GM12874 (cell line): ENCODE measurements around the gene MAGIX.

Experiments
- TF ChIP-seq, protein P1 (sequence below): IDR thresholded peaks from 2 replicates; pipeline ENCODE4 v1.5.1; 2011; ENCODE audit warnings: low read depth, mild to moderate bottlenecking, control low read depth, low read length, moderate library complexity; ENCODE audit not compliant: insufficient read depth

MAGIX gene

DNA sequence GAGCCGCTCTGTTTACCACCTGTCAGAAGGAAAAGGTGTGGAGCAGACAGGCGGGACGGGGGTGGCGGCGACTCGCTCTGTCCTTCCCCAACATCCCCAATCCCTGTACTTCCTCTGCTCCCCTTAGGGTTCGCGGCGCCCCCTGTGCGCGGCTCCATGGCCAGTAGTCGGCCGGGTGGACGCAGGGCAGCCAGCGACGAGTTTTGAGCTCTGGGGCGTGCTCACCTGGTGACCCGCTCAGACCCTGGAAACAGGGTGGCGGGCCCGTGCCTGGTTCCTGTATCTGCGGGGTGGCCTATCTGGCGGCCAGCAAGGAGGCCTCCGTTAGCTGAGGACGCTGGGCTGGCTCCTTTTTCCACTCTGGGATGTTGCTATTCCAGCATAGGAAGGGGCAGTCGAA lies 5.4 kb upstream of the MAGIX start:
- TF ChIP-seq, protein P1, sequence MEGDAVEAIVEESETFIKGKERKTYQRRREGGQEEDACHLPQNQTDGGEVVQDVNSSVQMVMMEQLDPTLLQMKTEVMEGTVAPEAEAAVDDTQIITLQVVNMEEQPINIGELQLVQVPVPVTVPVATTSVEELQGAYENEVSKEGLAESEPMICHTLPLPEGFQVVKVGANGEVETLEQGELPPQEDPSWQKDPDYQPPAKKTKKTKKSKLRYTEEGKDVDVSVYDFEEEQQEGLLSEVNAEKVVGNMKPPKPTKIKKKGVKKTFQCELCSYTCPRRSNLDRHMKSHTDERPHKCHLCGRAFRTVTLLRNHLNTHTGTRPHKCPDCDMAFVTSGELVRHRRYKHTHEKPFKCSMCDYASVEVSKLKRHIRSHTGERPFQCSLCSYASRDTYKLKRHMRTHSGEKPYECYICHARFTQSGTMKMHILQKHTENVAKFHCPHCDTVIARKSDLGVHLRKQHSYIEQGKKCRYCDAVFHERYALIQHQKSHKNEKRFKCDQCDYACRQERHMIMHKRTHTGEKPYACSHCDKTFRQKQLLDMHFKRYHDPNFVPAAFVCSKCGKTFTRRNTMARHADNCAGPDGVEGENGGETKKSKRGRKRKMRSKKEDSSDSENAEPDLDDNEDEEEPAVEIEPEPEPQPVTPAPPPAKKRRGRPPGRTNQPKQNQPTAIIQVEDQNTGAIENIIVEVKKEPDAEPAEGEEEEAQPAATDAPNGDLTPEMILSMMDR, result no peak

DNA sequence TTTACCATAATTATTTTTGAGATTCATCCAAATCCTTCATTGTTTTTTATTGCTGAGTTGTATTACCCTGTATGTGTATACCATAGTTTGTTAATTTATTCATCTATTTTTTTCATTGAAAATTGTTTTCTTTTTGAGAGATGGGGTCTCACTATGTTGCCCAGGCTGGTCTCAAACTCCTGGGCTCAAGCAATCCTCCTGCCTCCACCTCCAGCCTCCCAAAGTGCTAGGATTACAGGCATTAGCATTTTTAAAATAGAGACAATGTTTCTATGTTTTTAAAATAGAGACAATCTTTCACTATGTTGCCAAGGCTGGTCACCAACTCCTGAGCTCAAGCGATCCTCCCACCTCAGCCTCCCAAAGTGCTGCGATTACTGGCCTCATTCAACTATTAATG lies 1.6 kb upstream of the MAGIX start:
- TF ChIP-seq, protein P1, result no peak

DNA sequence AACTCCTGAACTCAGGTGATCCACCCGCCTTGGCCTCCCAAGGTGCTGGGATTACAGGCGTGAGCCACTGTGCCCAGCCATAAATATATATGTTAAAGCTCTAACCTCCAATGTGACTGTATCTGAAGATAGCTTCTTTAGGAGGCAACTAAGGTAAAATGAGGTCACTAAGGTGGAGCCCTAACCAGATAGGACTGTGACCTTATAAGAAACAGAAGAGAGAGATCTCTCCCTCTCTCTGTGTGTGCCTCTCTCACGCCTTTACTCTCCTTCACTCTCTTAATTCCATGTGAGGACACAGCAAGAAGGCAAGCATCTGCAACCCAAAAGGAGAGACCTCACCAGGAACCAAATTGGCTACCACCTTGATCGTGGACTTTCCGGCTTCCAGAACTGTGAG lies 926 bp upstream of the MAGIX start:
- TF ChIP-seq, protein P1, result no peak

DNA sequence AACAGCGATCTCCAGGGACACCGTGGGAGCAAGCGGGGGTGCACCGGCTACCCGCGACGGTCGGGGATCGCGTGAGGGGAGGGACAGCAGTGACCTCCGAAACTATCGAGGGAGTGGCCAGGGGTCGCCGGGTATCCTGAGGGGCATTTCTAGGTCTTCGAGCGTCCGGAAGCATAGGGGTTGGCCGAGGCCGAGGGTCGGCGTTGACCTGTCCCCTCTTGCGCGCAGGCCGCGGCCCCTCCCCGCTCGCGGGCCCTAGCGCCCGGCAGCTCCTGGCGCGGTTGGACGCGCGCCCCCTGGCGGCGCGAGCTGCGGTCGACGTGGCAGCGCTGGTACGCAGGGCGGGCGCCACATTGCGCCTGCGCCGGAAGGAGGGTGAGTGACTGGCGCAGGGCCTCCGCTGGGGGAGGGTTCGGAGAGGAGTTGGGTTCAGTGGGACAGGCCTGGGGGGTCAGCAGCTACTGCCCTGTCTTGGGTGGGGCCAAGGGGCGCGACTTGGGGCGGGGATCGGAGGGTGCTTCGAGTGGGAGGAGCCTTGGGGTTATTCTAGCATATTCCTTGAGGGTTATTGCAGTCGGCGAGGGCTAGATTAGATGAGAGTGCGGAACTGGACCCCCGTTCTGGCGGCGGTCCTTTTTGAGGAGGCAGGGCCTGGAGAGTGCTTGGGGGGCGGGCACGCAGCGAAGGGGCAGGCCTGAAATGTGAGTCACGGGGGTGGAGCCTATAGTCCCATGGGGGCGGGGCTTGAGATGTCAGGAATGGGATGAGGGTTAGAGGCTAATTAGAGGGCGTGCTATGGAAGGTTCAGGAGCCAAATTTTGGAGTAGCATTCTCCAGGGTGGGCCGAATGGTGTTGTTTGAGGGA lies 1.2 kb downstream of the MAGIX start:
- TF ChIP-seq, protein P1, result peak; percentile 80

DNA sequence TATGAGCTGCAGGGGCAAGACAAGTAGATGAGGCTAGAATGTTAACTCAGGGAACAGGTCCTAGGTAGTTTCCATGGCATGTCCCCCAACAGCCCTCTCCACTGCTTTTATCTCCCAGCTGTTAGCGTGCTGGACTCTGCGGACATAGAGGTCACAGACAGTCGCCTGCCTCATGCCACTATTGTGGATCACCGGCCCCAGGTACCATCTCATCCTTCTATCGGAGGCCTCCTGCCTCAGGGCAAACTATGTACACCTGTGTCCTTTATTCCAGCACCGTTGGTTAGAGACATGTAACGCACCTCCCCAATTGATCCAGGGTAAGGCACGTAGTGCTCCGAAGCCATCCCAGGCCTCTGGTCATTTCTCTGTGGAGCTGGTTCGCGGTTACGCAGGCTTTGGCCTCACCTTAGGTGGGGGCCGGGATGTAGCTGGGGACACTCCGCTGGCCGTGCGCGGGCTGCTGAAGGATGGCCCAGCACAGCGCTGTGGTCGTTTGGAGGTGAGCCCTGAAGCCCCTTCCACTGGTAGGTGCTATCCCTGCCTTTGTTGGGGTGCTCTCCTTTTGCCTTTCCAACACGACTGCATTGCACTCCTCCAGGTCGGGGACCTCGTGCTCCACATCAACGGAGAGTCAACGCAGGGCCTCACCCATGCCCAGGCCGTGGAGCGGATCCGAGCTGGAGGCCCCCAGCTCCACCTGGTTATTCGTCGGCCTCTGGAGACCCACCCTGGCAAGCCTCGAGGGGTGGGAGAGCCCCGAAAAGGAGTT lies 2.2 kb downstream of the MAGIX start:
- TF ChIP-seq, protein P1, result no peak

DNA sequence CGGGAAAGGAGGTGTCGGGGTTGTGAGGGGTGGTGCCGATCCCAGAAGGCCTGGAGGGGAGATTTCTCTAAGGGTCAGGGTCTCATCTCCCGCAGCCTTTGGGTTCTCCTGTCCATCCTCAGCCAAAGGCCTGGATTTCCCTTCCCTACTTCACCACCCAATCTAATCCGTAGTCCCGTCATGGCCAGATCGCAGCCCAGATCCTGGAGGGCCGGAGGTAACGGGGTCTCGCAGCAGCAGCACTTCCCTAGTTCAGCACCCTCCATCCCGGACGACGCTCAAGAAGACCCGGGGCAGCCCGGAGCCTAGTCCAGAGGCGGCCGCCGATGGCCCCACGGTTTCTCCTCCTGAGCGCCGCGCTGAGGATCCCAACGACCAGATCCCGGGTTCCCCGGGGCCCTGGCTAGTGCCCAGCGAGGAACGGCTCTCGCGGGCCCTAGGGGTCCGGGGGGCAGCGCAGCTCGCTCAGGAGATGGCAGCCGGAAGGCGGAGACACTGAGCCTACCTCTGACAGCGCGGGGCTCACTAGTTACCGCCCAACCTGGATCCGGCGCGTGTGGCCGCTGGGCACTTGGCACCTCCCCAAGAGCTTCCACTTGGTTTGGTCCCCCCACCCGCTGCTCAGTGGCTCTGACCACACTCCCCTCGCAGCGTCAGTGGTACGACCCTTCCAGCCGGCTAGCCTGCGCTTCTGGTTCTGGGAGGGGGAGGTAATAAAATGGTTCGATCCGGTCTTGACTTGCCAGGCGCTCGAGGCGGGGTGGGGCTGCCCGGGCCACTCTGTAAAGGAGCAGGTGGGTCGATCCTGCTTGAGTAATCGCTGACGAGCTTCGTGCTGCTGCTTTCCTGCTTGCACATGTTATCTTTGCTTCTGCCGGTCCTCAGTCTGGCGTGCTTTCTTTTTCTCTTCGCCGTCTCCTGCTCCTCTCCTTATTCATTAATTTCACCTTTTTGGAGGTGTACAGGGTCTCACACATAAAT lies 3.6 kb downstream of the MAGIX start:
- TF ChIP-seq, protein P1, result peak; percentile 25; the same call in 1 of the 2 replicates
